HepG2 (cell line): ENCODE measurements around the gene ADM. TPM values are rescaled to one million over a fixed set of nuclear protein-coding genes. Genes with fewer than 3 reads are reported as not detected.

Experiments used
- ATAC-seq: fragments of 200-7000 bp; cut with Tn5 transposase; 3 replicates; pipeline ENCODE4 v1.9.1; 2020; ENCODE audit warnings: mild to moderate bottlenecking, moderate library complexity
- BruUV-seq: library from RNA; stranded (reverse); fragments of 400-500 nt; replicated peaks from 2 replicates; lab custom pipeline; 2021; lab: Mats Ljungman, UMichigan
- CTCF ChIA-PET: fragments of 300-600 bp; formaldehyde crosslinking; extraction: SDS; loops from one replicate; lab custom pipeline; 2021; ENCODE audit warnings: low total read pairs, inconsistent platforms, low intra/inter-chr PET ratio; lab: Yijun Ruan, JAX
- POLR2A ChIA-PET: fragments of 350-600 bp; sonication (Branson Sonifier 250); formaldehyde crosslinking; loops from one replicate; lab custom pipeline; 2020; ENCODE audit warnings: antibody characterized with exemption, inconsistent platforms; lab: Yijun Ruan, JAX
- DNase-seq: peaks from one replicate; pipeline ENCODE4 v3.0.0-alpha.2; 2015; ENCODE audit warnings: low spot score
- FAIRE-seq: peaks from 3 replicates; lab custom pipeline; 2011; peaks lifted over from hg19 to GRCh38; lab: Jason Lieb, UNC
- H2AFZ ChIP-seq: one replicate; pipeline ENCODE4 v1.6.1; 2011; ENCODE audit warnings: low read length, inconsistent platforms
- H3K27ac ChIP-seq: fragments of 300-600 bp; 3 replicates; pipeline ENCODE4 v1.8.0; 2011; ENCODE audit warnings: mixed run types, mild to moderate bottlenecking, mixed read lengths, low read length, inconsistent platforms; ENCODE audit not compliant: insufficient read depth; ENCODE audit errors: extremely low read length
- H3K27me3 ChIP-seq, 2 experiments: fragments of 200-600 bp in 1 of 2; 2 replicates in 1 of 2; 3 replicates in 1 of 2; pipeline versions ENCODE4 v1.6.0 to v1.8.0; 2011; ENCODE audit warnings: low read length in 2 of 2, mild to moderate bottlenecking in 2 of 2, moderate library complexity in 2 of 2, inconsistent platforms in 1 of 2; ENCODE audit not compliant: insufficient read depth in 2 of 2, control insufficient read depth in 1 of 2
- H3K36me3 ChIP-seq, 2 experiments: fragments of 200-600 bp in 1 of 2; replicated peaks in 1 of 2; 2 replicates in 1 of 2; 3 replicates in 1 of 2; pipeline versions ENCODE4 v1.5.1 to v1.8.0; 2011; ENCODE audit warnings: low read length in 2 of 2, inconsistent platforms in 1 of 2; ENCODE audit not compliant: insufficient read depth in 2 of 2, control insufficient read depth in 1 of 2
- H3K4me1 ChIP-seq: 2 replicates; pipeline ENCODE4 v1.5.1; 2012; ENCODE audit warnings: low read length, inconsistent platforms; ENCODE audit not compliant: insufficient read depth
- H3K4me2 ChIP-seq: 2 replicates; pipeline ENCODE4 v1.6.0; 2011; ENCODE audit warnings: low read depth, low read length, inconsistent platforms
- H3K4me3 ChIP-seq, 3 experiments: fragments of 200-600 bp in 1 of 3; sonication (generic), shearing (Covaris generic) in 1 of 3; replicated peaks in 1 of 3; 2 replicates each; pipeline ENCODE4 v1.5.1; 2011 to 2016; ENCODE audit warnings: low read length in 3 of 3, inconsistent platforms in 2 of 3, low read depth in 2 of 3, mild to moderate bottlenecking in 2 of 3, control low read depth in 1 of 3, mixed read lengths in 1 of 3; ENCODE audit not compliant: insufficient read depth in 1 of 3
- H3K79me2 ChIP-seq: one replicate; pipeline ENCODE4 v1.6.1; 2011; ENCODE audit warnings: low read length, inconsistent platforms; ENCODE audit not compliant: insufficient read depth
- H3K9ac ChIP-seq: 2 replicates; pipeline ENCODE4 v1.6.0; 2011; ENCODE audit warnings: mild to moderate bottlenecking, low read depth, low read length, inconsistent platforms; ENCODE audit not compliant: insufficient read depth
- H3K9me3 ChIP-seq: 2 replicates; pipeline ENCODE4 v1.5.1; 2012; ENCODE audit warnings: mild to moderate bottlenecking, low read length
- H4K20me1 ChIP-seq: 2 replicates; pipeline ENCODE4 v1.6.0; 2011; ENCODE audit warnings: inconsistent platforms, mild to moderate bottlenecking, low read length, moderate library complexity; ENCODE audit not compliant: insufficient read depth
- CHD4 ChIP-seq: fragments of 200-600 bp; sonication (generic); IDR thresholded peaks from 2 replicates; pipeline ENCODE4 v1.7.0; 2017; ENCODE audit warnings: mild to moderate bottlenecking, low read length, borderline replicate concordance
- ZNF124 ChIP-seq: sonication (generic); formaldehyde crosslinking; IDR thresholded peaks from 2 replicates; pipeline ENCODE4 v1.4.0; 2020; ENCODE audit warnings: missing genetic modification reagents
- ZNF280B ChIP-seq: sonication (generic); formaldehyde crosslinking; IDR thresholded peaks from 2 replicates; pipeline ENCODE4 v1.5.0; 2020; ENCODE audit warnings: missing genetic modification reagents, mild to moderate bottlenecking, borderline replicate concordance
- ZNF646 ChIP-seq: sonication (generic); formaldehyde crosslinking; IDR thresholded peaks from 2 replicates; pipeline ENCODE4 v1.9.0; 2021; ENCODE audit warnings: mild to moderate bottlenecking, missing genetic modification reagents
- WGBS: methylation state at CpG from one replicate; pipeline ENCODE4 v1.1.6; 2017; ENCODE audit warnings: low lambda C conversion rate; 5-methylcytosine and 5-hydroxymethylcytosine counted together
- in situ Hi-C: cut with HindIII; loops from 2 replicates; pipeline ENCODE4 v1.10.0; 2017; ENCODE audit warnings: low pct_unique_long_range_greater_than_20kb; ENCODE audit not compliant: extremely low pct_ligation_motif_present
- intact Hi-C: fragments of 100-400 bp; cut with micrococcal nuclease; formaldehyde crosslinking; loops from one replicate; pipeline ENCODE4 v1.10.0; 2022; ENCODE audit not compliant: unreplicated experiment
- polyA plus RNA-seq, 8 experiments: library from polyadenylated mRNA; depleted of rRNA in 3 of 8; stranded (reverse) in 7 of 8; unstranded in 1 of 8; fragments of >200 nt; fragmentation: Illumina TruSeq in 4 of 8; extraction: Trizol in 4 of 8; gene quantifications; 2 replicates each; pipeline versions ENCODE4 v1.2.1 to v1.2.3, GENCODE V29; 2011 to 2016; ENCODE audit warnings: low read depth in 4 of 8, missing spikeins in 1 of 8, mixed read lengths in 1 of 8; ENCODE audit not compliant: insufficient read depth in 1 of 8
- total RNA-seq, 5 experiments: library from RNA; depleted of rRNA; stranded (reverse); fragments of >200 nt; fragmentation: Illumina TruSeq; extraction: Trizol; gene quantifications; 2 replicates each; pipeline ENCODE4 v1.2.3, GENCODE V29; 2016; ENCODE audit warnings: low read depth in 1 of 5

Gene ADM
- total and polyA plus RNA-seq, 2 of the 13 experiments (the other 11 are each of a cell fraction or from before 2014, with no cell fraction given), result 10.7 to 26.1 TPM

- no peak for ATAC-seq
- no peaks in the 10 kb centered on the region; the same call in 1 of the 2 replicates for H4K20me1 ChIP-seq
- no peak for FAIRE-seq
- intact Hi-C loops (no loop called here), in situ Hi-C loops (no loop called here)
- no peaks in the 10 kb centered on the region for H3K36me3 ChIP-seq
- POLR2A ChIA-PET, result interaction anchor here (1.4 to 1.7 kb wide), 3 partner anchors 14 to 41 kb away, joined by 7 to 14 read pairs (median 8); no protein-coding TSS in a partner anchor
- peaks cover 55% of the 10 kb centered on the region for H3K4me1 ChIP-seq
- 80% methylated on average over 3 of the region's 3 CpGs for WGBS
- no peak for TF ChIP-seq ZNF646 (CRISPR knock-in tag)
- no peak for TF ChIP-seq ZNF124
- no peak for TF ChIP-seq ZNF280B (CRISPR knock-in tag)
- TF ChIP-seq CHD4, result no peak
- H3K4me3 ChIP-seq, result no peak overlapping the region
- H3K79me2 ChIP-seq, result peaks cover 14% of the 10 kb centered on the region
- H2AFZ ChIP-seq, result no peak overlapping the region
- CTCF ChIA-PET, result interaction anchor here (3.0 kb wide), 1 partner anchor 13 kb away, joined by 16 read pairs; no protein-coding TSS in a partner anchor
- H3K9me3 ChIP-seq, result no peaks in the 10 kb centered on the region
- peak overlapping the region; percentile 98; the same call in 1 of the 2 replicates for H3K4me2 ChIP-seq
- no peak overlapping the region for H3K9ac ChIP-seq
- DNase-seq, result no peak
- no peak overlapping the region for H3K27ac ChIP-seq
- no TSS peak for BruUV-seq
- no peaks in the 10 kb centered on the region for H3K27me3 ChIP-seq
These were observed 5.5 kb downstream of the ADM start for GRCh38 chr11:10310301-10310841.
